Fibroblast of pulmonary artery (primary cell): ENCODE data around the gene MAN1A1.

Experiments used
- DNase-seq: peaks from one replicate; pipeline ENCODE4 v3.0.0-alpha.2; 2010; ENCODE audit warnings: low read depth
- H3K4me3 ChIP-seq: replicated peaks from 2 replicates; pipeline ENCODE4 v1.5.1; 2011; ENCODE audit warnings: low read depth, mild to moderate bottlenecking, control low read depth, low read length, moderate library complexity
- TF ChIP-seq, protein P1 (sequence below): IDR thresholded peaks from 2 replicates; pipeline ENCODE4 v1.5.1; 2011; ENCODE audit warnings: mild to moderate bottlenecking, control low read depth, low read length, inconsistent platforms; ENCODE audit errors: missing control alignments

Gene MAN1A1

DNA sequence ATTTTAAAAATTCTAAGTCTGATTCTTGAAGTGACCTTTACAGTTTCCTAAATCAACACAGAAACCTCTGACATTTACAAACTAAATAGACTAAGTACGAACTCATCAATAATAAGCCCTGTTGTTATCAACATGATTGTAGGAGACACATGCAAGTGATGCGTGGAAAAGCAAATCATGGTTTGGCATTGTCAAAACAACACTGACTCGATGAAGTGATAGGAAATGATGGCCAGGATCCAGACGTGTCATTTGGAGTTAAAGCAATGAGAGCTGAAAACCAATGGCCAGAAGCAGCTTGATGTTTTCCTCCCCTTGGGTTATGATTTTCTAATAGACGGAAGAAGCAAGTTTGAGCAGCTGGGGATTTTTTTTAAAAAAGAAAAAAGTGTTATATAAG, 153.7 kb downstream of the MAN1A1 start:
- H3K4me3 ChIP-seq: no peak overlapping the region
- no peak for DNase-seq
- TF ChIP-seq, protein P1, sequence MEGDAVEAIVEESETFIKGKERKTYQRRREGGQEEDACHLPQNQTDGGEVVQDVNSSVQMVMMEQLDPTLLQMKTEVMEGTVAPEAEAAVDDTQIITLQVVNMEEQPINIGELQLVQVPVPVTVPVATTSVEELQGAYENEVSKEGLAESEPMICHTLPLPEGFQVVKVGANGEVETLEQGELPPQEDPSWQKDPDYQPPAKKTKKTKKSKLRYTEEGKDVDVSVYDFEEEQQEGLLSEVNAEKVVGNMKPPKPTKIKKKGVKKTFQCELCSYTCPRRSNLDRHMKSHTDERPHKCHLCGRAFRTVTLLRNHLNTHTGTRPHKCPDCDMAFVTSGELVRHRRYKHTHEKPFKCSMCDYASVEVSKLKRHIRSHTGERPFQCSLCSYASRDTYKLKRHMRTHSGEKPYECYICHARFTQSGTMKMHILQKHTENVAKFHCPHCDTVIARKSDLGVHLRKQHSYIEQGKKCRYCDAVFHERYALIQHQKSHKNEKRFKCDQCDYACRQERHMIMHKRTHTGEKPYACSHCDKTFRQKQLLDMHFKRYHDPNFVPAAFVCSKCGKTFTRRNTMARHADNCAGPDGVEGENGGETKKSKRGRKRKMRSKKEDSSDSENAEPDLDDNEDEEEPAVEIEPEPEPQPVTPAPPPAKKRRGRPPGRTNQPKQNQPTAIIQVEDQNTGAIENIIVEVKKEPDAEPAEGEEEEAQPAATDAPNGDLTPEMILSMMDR: no peak

DNA sequence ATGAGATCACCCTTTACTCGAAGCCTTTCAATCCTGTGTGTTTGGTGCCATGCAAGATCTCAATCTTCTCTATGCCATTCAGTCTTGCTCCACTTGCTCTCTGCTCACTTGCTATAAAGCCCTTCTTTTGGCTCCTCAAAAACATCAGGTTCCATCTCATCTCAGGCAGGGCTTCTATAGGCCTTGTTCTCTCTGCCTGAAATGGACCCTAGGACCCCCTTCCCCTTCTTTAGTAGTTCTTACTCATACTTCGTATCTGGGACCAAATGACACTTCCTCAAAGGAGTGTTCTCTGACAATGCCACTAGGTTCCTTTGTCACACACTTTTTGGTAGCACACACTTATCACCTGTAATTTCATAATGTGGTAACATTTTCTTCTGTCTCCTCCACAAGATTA, 154.4 kb downstream of the MAN1A1 start:
- no peak overlapping the region for H3K4me3 ChIP-seq
- TF ChIP-seq, protein P1: no peak
- no peak for DNase-seq

DNA sequence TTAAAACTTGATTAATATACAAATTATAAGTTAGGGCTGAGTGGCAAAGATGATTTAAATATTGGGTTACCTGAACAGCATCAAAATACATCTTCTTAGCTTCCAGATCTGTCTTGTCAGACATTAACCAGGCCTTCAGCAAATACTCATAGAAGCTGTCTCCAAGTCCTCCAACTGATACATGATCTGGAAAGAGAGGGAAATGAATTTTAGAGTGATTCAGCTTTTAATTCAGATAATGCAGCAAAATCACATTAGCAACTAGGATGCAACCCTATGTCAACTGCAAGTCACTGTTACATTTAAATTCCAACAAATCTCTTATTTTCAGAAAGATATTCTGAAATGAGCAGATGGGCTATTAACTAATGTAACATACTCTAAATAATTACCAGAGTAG, 155.9 kb downstream of the MAN1A1 start:
- TF ChIP-seq, protein P1: no peak
- no peak overlapping the region for H3K4me3 ChIP-seq
- DNase-seq: no peak

DNA sequence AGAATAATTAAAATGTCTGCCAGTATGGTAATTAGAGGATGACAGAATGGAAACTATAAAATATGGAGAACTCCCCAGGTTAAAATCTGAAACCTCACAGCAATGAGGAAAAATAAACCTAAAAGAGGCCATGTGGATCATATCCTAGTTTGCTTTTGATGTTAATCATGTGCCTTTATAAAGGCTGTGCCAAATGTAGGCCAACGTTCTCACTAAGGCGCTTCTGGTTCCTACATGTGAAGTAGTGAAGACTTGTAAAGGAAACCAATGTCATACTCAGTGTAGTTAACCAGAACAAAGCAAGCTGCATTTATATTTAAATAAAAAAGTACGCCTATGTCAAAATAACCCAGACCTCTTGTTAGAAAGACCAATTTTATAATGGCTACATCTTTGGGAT, 157.4 kb downstream of the MAN1A1 start:
- no peak for DNase-seq
- H3K4me3 ChIP-seq: no peak overlapping the region
- TF ChIP-seq, protein P1: no peak

DNA sequence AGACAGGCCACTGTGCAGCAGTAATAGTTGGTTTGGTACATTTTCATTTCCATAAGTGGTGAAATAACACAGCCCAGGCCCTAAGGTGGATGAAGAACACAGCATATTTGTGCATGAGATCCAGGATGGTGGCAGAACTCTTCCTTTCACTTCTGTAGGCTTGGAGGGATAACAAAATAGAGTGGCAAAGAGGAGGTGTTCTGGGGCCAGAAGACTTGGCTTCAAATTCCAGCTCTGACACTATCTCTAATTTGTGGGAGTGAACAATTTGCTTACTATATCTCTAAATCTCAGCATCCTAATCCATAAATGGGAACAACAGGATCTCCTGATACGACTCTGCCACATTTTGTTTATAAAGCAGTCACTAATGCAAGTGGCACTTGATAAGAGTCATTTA, 159.4 kb downstream of the MAN1A1 start:
- TF ChIP-seq, protein P1: no peak
- H3K4me3 ChIP-seq: no peak overlapping the region
- DNase-seq: no peak

DNA sequence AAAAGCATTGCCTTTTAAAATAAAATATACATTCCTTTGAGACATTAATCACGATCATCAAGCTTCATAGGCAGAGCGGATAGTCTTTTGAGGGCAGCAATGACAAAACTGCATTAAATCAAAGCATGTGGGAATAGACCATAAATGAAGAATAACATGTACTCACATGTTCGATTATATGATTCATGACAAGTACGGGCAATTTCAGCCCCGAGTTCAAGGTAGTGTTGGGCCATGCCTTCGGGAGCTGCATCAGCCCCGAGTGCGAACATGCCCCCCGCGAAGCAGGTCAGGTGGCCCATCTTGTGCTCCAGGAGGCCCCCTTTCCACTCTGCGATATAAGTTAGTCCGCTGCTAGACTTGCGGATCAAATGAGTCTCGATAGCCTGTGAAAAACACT, 160.1 kb downstream of the MAN1A1 start:
- TF ChIP-seq, protein P1: no peak
- DNase-seq: no peak
- H3K4me3 ChIP-seq: no peak overlapping the region

DNA sequence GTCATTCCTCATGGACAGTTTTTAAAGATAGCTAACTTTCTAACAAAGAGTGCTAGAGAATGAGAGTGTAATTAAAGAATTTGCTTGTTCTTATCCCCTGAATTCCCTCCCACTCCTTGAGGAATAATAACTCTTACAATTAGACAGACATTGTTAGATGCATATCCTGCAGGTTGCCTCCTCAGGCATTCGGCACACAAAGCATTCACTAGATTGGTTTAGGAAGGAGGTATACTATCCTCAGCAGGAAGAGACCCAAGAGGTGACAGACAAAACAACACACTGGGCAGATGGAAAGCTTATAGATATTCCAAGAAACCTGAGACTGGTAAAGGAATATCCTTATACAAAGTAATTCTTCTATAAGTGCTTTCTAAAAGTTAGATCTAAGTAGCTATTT, 162.0 kb downstream of the MAN1A1 start:
- TF ChIP-seq, protein P1: no peak
- no peak overlapping the region for H3K4me3 ChIP-seq
- no peak for DNase-seq
